Gastrocnemius medialis (tissue), 4 donors: ENCODE data around the gene CALHM3.

Source experiments
- POLR2A ChIP-seq, 2 donors: fragments of 450-650 bp; IDR thresholded peaks; one replicate each; pipeline ENCODE4 v1.6.1; 2017; ENCODE audit warnings: antibody characterized with exemption in 2 of 2, mild to moderate bottlenecking in 2 of 2, moderate library complexity in 2 of 2
- TF ChIP-seq, protein P1 (sequence below), 5 experiments: fragments of 450-650 bp in 3 of 5; fragments of 200-600 bp in 2 of 5; sonication (generic) in 2 of 5; IDR thresholded peaks in 4 of 5; conservative IDR thresholded peaks in 1 of 5; 1 replicate in 4 of 5; 2 replicates in 1 of 5; pipeline ENCODE4 v1.5.1; 2016 to 2019; ENCODE audit warnings: antibody characterized with exemption in 5 of 5, mild to moderate bottlenecking in 3 of 5, moderate library complexity in 3 of 5

DNA sequence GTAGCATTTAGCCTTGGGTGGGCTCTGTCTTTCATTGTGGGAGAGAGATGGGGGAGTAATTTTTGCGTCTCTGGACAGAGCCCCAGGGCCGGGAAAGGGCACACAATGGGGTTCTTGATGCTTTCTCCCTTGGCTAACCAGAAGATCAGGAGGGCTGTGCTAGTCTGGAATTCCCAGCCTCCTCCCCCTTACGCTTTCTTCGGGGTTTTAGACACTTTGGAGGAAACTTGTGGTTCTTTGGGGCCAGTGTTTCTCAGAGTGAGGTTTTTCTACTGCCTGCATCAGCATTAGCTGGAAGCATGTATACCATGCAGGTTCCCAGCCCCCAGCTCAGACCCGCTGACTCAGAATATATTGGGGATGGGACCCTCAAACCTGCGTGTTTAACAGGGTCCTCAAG is 21.4 kb upstream of the CALHM3 start:
- TF ChIP-seq, protein P1, sequence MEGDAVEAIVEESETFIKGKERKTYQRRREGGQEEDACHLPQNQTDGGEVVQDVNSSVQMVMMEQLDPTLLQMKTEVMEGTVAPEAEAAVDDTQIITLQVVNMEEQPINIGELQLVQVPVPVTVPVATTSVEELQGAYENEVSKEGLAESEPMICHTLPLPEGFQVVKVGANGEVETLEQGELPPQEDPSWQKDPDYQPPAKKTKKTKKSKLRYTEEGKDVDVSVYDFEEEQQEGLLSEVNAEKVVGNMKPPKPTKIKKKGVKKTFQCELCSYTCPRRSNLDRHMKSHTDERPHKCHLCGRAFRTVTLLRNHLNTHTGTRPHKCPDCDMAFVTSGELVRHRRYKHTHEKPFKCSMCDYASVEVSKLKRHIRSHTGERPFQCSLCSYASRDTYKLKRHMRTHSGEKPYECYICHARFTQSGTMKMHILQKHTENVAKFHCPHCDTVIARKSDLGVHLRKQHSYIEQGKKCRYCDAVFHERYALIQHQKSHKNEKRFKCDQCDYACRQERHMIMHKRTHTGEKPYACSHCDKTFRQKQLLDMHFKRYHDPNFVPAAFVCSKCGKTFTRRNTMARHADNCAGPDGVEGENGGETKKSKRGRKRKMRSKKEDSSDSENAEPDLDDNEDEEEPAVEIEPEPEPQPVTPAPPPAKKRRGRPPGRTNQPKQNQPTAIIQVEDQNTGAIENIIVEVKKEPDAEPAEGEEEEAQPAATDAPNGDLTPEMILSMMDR (IDR thresholded peaks at IDR 0.05 in 4 of 5, conservative IDR thresholded peaks at IDR 0.05 in 1 of 5) = no peak
- TF ChIP-seq POLR2A (IDR thresholded peaks at IDR 0.05) = no peak
